Upper lobe of left lung (tissue), 4 donors: ENCODE results near the gene ATAD5.

Experiments
- CTCF ChIP-seq, 6 experiments: fragments of 450-650 bp in 4 of 6; fragments of 200-600 bp in 2 of 6; sonication (generic) in 2 of 6; IDR thresholded peaks; one replicate each; pipeline ENCODE4 v1.5.1; 2016 to 2019; ENCODE audit warnings: antibody characterized with exemption in 6 of 6
- EP300 ChIP-seq, 4 donors: sonication (generic); formaldehyde crosslinking; IDR thresholded peaks; one replicate each; pipeline ENCODE4 v1.5.1; 2017; ENCODE audit warnings: antibody characterized with exemption in 4 of 4, control low read depth in 2 of 4

- TF ChIP-seq CTCF (IDR thresholded peaks at IDR 0.05) (no peak), EP300 (IDR thresholded peaks at IDR 0.05) (no peak)
Observed at GRCh38 chr17:30796016-30796415, 35.8 kb upstream of the ATAD5 start.
